Forelimb muscle (tissue), 1 donor: ENCODE results near the gene LIN7A. TPM values are rescaled to one million over a fixed set of nuclear protein-coding genes. Genes with fewer than 3 reads are reported as not detected.

Experiments used
- DNase-seq: peaks from one replicate; pipeline ENCODE4 v3.0.0-alpha.2; 2013; ENCODE audit warnings: low read depth
- polyA plus RNA-seq: library from polyadenylated mRNA; unstranded; fragments of 120-200 nt; gene quantifications from one replicate; pipeline ENCODE4 v1.2.1, GENCODE V29; 2013; ENCODE audit not compliant: insufficient read length

The LIN7A gene
- polyA plus RNA-seq, 1 donor, result 2.3 TPM

DNA sequence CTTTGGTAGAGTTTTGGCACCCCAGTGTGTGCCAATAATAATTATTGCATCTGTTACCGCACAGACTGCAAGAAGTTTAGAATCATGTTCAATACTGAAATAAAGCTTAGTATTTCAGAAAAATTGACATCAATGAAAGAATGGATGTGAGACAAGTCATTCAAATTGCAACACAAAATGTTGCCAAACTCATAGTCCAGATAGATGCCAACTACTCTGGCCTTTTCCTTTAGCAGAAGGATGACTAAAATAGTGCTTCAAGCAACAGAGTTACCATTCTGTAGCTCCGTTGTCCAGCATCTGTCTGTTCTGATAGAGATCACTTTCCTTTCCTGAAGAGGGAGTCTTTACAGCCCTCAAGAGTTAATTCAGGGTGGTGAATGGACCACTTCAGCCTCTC is 77.5 kb downstream of the LIN7A start:
- no peak for DNase-seq

- DNase-seq, result no peak
Measured at GRCh38 chr12:80858356-80858755, 79.4 kb downstream of the LIN7A start.

GRCh38 chr12:80857311-80857710 is 80.4 kb downstream of the LIN7A start:
- DNase-seq, result no peak

GRCh38 chr12:80849337-80849736 is 88.4 kb downstream of the LIN7A start:
- no peak for DNase-seq

GRCh38 chr12:80848858-80849257 is 88.9 kb downstream of the LIN7A start:
- no peak for DNase-seq

DNA sequence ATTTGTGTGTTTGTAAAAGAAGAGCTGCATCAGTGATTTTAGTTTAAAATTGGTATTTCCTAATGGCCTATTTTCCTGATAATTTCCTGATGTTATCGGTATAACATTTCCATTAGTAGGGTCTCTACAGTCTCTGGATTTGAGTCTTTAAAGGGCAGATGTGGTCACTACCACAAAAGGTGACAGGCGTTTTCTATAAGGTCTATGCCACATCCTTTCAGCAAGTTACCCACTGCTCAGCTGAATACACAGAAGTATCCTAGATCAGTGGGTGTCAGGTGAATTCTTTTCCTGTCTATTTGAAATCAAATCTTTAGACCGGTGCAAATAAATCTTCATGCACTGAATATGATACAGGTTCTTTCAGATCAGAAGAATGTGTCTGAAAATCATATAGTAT is 90.2 kb downstream of the LIN7A start:
- DNase-seq, result no peak

DNA sequence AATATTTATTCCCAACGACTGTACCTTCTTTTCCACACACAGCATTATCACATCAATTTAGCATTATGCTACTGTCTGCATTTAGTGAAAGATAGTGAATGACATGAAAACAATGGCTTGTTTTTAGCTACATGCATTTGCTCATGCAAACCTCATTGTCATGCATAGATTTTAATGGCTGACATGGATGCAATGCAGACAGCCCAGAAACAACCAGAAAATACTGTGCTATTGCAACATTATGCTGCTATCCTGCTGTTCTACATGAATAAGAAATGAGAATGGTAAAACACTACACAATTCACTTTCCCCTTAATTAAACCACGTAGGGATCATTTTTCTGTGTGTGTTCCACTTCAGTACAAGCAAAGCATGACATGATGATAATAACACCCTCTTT is 90.8 kb downstream of the LIN7A start:
- no peak for DNase-seq

GRCh38 chr12:80845639-80846038 is 92.1 kb downstream of the LIN7A start:
- DNase-seq, result no peak

- DNase-seq, result no peak
Measured at GRCh38 chr12:80843969-80844368, 93.8 kb downstream of the LIN7A start.

DNA sequence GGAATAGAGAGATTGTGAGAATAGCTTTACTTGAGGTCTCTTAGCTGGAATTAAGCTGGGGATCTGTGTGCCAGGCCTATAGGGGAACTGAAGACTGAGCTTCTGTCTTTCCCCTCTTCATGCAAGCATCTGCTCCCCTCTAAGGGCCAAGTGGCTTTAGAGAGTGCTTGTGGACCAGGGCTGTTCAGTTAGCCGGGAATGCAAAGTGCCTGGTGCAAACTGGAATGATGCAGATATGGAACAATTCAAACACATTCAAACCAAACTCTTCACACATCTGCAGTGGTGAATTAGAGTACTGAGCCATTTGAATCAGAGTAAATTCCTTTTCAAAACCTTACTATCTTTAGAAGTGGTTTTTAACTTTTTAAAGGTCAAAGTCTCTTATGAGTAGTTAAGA is 99.0 kb downstream of the LIN7A start:
- DNase-seq, result no peak

DNA sequence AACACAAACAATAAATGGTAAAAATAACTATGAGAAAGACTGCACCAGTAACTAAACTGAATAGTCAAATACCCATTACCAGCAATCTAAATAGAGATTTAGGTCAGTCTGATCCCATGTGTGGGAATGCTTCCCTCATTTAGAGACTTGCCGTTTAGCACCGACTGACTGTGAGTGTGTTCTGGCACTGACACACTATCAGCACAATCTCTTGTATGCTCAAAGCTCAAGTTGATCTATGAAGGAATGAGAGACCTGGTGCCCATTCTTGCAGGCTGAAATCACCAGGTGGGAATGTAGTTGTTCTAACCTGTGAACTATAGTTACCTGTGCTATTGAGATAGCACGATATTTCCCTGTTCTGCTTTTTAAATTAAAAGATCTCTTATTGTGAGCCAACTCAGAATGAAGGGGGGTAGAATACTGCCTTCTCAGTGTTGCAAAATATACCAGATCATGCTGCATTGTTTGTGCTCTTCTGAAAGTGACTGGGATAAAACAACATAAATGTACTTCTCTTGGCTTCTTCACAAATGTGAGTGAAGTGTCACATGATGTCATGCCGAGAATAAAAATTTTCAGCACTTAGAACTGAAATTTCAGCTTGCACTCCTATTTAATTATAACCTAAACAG is 99.6 kb downstream of the LIN7A start:
- DNase-seq, result no peak

GRCh38 chr12:80837342-80837978 is 100.3 kb downstream of the LIN7A start:
- DNase-seq, result peak; percentile 17

DNA sequence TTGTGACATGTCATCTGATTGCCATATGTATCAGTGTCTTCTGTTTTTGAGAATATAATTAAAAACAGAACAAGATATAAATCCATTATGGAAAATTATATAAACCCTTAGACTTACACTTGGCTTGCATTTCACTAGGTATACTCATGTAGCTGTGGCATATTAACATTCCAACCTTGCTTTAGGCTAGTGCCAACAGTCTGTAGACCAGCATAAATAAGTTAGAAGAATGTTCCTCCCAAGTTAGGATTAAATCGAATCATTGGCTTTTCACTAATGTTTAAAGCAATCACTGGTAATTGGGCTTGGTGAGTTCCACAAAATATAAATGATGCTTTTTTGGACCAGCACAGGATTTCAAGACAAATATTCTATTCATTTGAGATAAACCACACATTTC is 103.0 kb downstream of the LIN7A start:
- no peak for DNase-seq

GRCh38 chr12:80830533-80831088 is 107.1 kb downstream of the LIN7A start:
- DNase-seq, result no peak

- DNase-seq, result no peak
Measured at GRCh38 chr12:80829767-80830166, 108.0 kb downstream of the LIN7A start.

DNA sequence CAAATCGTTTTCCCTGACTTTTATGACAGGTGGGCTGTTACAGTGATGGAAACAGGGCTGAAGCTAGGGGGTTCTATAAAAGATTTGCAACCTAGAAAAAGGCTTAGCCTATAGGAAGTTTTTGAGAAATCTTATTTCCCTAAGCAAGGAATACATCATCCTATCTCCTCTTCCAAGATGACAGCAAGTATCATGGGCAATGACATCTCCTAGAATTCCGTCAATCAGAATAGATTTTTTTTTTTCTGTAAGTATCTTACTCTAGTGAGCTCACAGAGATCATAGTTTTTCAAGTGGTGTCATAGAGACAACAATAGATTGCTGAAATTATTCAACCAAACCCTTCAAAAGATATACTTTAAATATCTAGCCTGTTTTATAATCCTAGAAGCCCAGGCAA is 112.2 kb downstream of the LIN7A start:
- DNase-seq, result no peak

- no peak for DNase-seq
Measured at GRCh38 chr12:80823393-80823792, 114.3 kb downstream of the LIN7A start.

GRCh38 chr12:80821513-80822000 is 116.2 kb downstream of the LIN7A start:
- no peak for DNase-seq

- no peak for DNase-seq
Measured at GRCh38 chr12:80818878-80819277, 118.9 kb downstream of the LIN7A start.

DNA sequence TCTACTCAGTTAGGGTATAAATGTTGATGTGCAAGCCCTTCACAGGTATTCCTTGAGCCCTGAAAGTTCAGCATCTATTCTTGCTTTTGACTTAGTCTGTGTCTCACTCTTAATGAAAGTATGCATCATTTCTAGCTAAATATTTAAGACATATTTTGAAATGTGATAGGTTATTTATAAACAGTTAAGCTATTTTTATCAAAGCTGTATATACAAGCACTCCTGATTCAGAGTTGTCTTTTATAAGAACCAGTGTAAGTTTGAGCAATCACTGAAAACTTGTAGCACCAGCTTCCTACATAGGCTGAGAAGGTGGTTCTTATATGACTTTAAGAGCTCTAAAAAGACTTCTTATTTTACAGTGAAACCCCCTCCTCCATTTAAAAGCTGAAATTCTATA is 122.4 kb downstream of the LIN7A start:
- no peak for DNase-seq

GRCh38 chr12:80814453-80814852 is 123.3 kb downstream of the LIN7A start:
- no peak for DNase-seq

- no peak for DNase-seq
Measured at GRCh38 chr12:80813820-80814219, 123.9 kb downstream of the LIN7A start.

- no peak for DNase-seq
Measured at GRCh38 chr12:80811957-80812708, 125.6 kb downstream of the LIN7A start.
